PC-9 (cell line): ENCODE data around the gene SSC5D. TPM values are rescaled to one million over a fixed set of nuclear protein-coding genes. Genes with fewer than 3 reads are reported as not detected.

Experiments used
- BruUV-seq: library from RNA; stranded (reverse); fragments of 400-500 nt; replicated peaks from 2 replicates; lab custom pipeline; 2021; lab: Mats Ljungman, UMichigan
- CTCF ChIA-PET: fragments of 300-600 bp; sonication (Branson Sonifier 250); formaldehyde crosslinking; loops from one replicate; lab custom pipeline; 2022; ENCODE audit warnings: antibody characterized with exemption; lab: Charles Lee
- POLR2A ChIA-PET: fragments of 300-600 bp; sonication (Branson Sonifier 250); formaldehyde crosslinking; loops from one replicate; lab custom pipeline; 2022; ENCODE audit warnings: antibody characterized with exemption; ENCODE audit not compliant: unreplicated experiment; lab: Charles Lee
- DNase-seq, 2 experiments: peaks; one replicate each; pipeline versions ENCODE4 v3.0.0 to v3.0.0-alpha.2; 2015 to 2022; ENCODE audit warnings: mixed read lengths in 1 of 2
- H2AFZ ChIP-seq: fragments of 200-600 bp; sonication (generic); 2 replicates; pipeline ENCODE4 v1.8.1; 2017; ENCODE audit warnings: antibody characterized with exemption
- H3F3A ChIP-seq: fragments of 200-600 bp; sonication (generic); 2 replicates; pipeline ENCODE4 v1.8.1; 2017; ENCODE audit warnings: antibody characterized with exemption, mild to moderate bottlenecking, low read depth; ENCODE audit not compliant: insufficient read depth
- H3K27ac ChIP-seq: fragments of 200-600 bp; sonication (generic); 2 replicates; pipeline ENCODE4 v1.6.1; 2016; ENCODE audit warnings: mixed run types
- H3K27me3 ChIP-seq: fragments of 200-600 bp; sonication (generic); 2 replicates; pipeline ENCODE4 v1.6.1; 2016; ENCODE audit warnings: low read depth, mixed run types; ENCODE audit not compliant: insufficient read depth
- H3K36me3 ChIP-seq: fragments of 200-600 bp; sonication (generic); 2 replicates; pipeline ENCODE4 v1.6.1; 2016; ENCODE audit warnings: low read depth, mixed run types
- H3K4me1 ChIP-seq: fragments of 200-600 bp; sonication (generic); replicated peaks from 2 replicates; pipeline ENCODE4 v1.6.1; 2016; ENCODE audit warnings: mixed run types; ENCODE audit not compliant: insufficient read depth
- H3K4me2 ChIP-seq: fragments of 200-600 bp; sonication (generic); 2 replicates; pipeline ENCODE4 v1.6.1; 2017; ENCODE audit warnings: mixed run types
- H3K4me3 ChIP-seq: fragments of 200-600 bp; sonication (generic); 2 replicates; pipeline ENCODE4 v1.6.1; 2016; ENCODE audit warnings: mixed run types
- H3K79me2 ChIP-seq: fragments of 200-600 bp; sonication (generic); 2 replicates; pipeline ENCODE4 v1.6.1; 2017; ENCODE audit warnings: low read depth, mixed run types
- H3K9me2 ChIP-seq: fragments of 200-600 bp; sonication (generic); 2 replicates; pipeline ENCODE4 v1.8.1; 2017; ENCODE audit warnings: mild to moderate bottlenecking; ENCODE audit not compliant: insufficient read depth
- H3K9me3 ChIP-seq: fragments of 200-600 bp; sonication (generic); 2 replicates; pipeline ENCODE4 v1.8.1; 2016; ENCODE audit warnings: low read depth; ENCODE audit not compliant: insufficient read depth
- H4K20me1 ChIP-seq: fragments of 200-600 bp; sonication (generic); 2 replicates; pipeline ENCODE4 v1.8.1; 2017; ENCODE audit not compliant: insufficient read depth
- EZH2 ChIP-seq: fragments of 200-600 bp; sonication (generic); IDR thresholded peaks from 2 replicates; pipeline ENCODE4 v1.8.0; 2017; ENCODE audit warnings: antibody characterized with exemption, low read depth
- intact Hi-C: fragments of 100-400 bp; cut with micrococcal nuclease; formaldehyde crosslinking; loops from one replicate; pipeline ENCODE4 v1.10.0; 2022; ENCODE audit not compliant: unreplicated experiment
- total RNA-seq: library from RNA; stranded (reverse); gene quantifications from 2 replicates; pipeline ENCODE4 v1.2.3, GENCODE V29; 2021
- TF ChIP-seq, protein P1 (sequence below): fragments of 200-600 bp; sonication (generic); conservative IDR thresholded peaks from 2 replicates; pipeline ENCODE4 v1.6.1; 2017; ENCODE audit warnings: mixed run types, antibody characterized with exemption, mild to moderate bottlenecking, moderate library complexity

Gene SSC5D
- total RNA-seq, 1 experiment from 2014 or later: 3.9 TPM

DNA sequence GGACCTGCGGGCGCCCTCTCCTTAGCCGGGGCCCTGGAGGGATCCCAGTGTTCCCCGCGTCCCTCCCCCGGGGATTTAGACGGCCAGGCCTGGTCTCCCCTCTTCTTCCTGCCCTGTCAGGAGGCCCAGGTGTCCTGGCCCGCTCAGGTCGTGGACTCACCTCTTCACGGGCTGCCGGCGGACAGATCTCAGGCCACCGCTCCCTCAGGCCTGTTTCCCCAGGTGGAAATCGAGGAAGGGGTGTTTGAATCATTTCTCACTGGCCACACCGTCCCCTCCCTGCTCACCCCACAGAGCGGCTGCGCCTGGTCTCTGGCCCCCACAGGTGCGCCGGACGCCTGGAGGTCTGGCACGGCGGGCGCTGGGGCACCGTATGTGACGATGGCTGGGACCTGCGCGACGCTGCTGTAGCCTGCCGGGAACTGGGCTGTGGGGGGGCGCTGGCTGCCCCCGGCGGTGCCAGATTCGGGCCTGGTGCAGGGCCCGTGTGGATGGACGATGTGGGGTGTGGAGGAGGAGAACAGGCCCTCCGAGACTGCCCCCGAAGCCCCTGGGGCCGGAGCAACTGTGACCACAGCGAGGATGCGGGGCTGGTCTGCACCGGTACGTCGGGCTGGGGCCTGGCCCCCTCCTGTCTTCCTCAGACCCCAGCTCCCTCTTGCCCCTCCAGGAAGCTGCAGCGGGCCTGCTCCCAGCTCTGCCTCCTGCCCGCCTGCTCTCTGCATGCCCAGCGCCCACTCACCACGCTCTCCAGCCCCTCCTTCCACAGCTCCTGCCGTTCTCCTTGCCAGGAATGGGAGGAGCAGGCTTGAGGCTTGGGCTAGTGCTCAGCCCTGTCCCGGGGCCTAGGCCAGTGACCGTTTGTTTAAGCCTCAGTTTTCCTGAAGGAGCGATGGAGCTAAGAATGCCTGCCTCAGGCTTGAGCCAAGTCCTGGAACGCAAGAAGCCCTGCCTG, 2.5 kb downstream of the SSC5D start:
- H3F3A ChIP-seq: peaks cover 20% of the 10 kb centered on the region; the same call in 1 of the 2 replicates
- peaks cover 19% of the 10 kb centered on the region for H3K4me1 ChIP-seq
- CTCF ChIA-PET: no interaction called here
- no peaks in the 10 kb centered on the region for H3K36me3 ChIP-seq
- no peaks in the 10 kb centered on the region for H3K9me3 ChIP-seq
- H3K9me2 ChIP-seq: no peaks in the 10 kb centered on the region
- no peaks in the 10 kb centered on the region; the same call in 1 of the 2 replicates for H3K79me2 ChIP-seq
- H3K27ac ChIP-seq: no peak overlapping the region
- POLR2A ChIA-PET: interaction anchor here (0.6 kb wide), 1 partner anchor 23 kb away, joined by 7 read pairs; no protein-coding TSS in a partner anchor
- no peaks in the 10 kb centered on the region for H4K20me1 ChIP-seq
- TF ChIP-seq, protein P1, sequence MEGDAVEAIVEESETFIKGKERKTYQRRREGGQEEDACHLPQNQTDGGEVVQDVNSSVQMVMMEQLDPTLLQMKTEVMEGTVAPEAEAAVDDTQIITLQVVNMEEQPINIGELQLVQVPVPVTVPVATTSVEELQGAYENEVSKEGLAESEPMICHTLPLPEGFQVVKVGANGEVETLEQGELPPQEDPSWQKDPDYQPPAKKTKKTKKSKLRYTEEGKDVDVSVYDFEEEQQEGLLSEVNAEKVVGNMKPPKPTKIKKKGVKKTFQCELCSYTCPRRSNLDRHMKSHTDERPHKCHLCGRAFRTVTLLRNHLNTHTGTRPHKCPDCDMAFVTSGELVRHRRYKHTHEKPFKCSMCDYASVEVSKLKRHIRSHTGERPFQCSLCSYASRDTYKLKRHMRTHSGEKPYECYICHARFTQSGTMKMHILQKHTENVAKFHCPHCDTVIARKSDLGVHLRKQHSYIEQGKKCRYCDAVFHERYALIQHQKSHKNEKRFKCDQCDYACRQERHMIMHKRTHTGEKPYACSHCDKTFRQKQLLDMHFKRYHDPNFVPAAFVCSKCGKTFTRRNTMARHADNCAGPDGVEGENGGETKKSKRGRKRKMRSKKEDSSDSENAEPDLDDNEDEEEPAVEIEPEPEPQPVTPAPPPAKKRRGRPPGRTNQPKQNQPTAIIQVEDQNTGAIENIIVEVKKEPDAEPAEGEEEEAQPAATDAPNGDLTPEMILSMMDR: no peak
- TF ChIP-seq EZH2: no peak
- no TSS peak for BruUV-seq
- no peak for DNase-seq
- peaks cover 3% of the 10 kb centered on the region; the same call in 1 of the 2 replicates for H3K27me3 ChIP-seq
- H3K4me2 ChIP-seq: no peak overlapping the region
- H2AFZ ChIP-seq: no peak overlapping the region
- intact Hi-C loops: no loop called here
- H3K4me3 ChIP-seq: no peak overlapping the region

DNA sequence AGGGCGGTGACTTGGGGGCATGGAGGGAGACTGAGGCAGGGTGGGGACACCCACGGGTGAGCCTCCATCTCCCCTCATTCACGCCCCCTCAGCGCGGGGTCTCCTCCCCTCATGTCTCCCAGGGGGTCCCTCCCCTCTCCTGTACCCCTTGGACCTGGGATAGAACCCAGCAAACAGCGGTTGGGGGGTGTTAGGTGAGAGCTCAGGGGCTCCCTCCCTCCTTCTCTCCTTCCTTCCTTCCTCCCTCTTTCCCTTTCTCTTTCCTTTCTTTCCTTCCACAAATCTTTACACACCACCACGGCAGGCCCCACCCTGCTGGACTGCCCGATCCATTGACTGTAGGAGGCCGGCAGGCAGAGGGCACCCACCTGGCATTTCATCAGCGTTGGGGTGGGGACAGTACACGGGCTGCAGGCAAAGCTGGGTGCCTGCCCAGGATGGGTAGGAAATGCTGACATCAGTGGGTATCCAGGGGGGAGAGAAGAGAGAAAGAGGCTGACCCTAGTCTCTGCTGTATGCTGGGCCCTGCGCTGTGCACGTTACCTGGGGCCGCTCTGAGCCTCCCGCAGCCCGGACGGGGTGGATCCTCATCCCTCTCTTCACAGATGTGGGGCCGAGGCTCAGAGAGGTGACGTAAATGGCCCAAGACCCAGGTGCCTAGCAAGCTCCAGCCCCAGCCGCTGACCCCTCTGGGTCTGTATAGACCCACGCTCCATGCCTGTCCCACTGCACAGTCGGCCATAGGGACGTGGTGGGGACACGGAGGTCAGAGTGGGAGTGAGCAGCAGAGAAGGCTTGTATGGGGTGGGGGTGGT, 3.5 kb downstream of the SSC5D start:
- H2AFZ ChIP-seq: no peak overlapping the region
- POLR2A ChIA-PET: interaction anchor here (0.6 kb wide), 2 partner anchors 24 to 1246 kb away, joined by 3 to 7 read pairs; no protein-coding TSS in a partner anchor
- TF ChIP-seq, protein P1: no peak
- no peak for TF ChIP-seq EZH2
- no peak for DNase-seq
- no peaks in the 10 kb centered on the region for H3K9me3 ChIP-seq
- H3K27me3 ChIP-seq: peaks cover 3% of the 10 kb centered on the region; the same call in 1 of the 2 replicates
- H3K36me3 ChIP-seq: no peaks in the 10 kb centered on the region
- no peaks in the 10 kb centered on the region for H3K9me2 ChIP-seq
- no TSS peak for BruUV-seq
- H3K79me2 ChIP-seq: no peaks in the 10 kb centered on the region
- no peak overlapping the region for H3K4me3 ChIP-seq
- H4K20me1 ChIP-seq: no peaks in the 10 kb centered on the region
- peaks cover 26% of the 10 kb centered on the region for H3F3A ChIP-seq
- CTCF ChIA-PET: no interaction called here
- no peak overlapping the region for H3K27ac ChIP-seq
- intact Hi-C loops: no loop called here
- H3K4me2 ChIP-seq: no peak overlapping the region
- H3K4me1 ChIP-seq: peaks cover 26% of the 10 kb centered on the region

DNA sequence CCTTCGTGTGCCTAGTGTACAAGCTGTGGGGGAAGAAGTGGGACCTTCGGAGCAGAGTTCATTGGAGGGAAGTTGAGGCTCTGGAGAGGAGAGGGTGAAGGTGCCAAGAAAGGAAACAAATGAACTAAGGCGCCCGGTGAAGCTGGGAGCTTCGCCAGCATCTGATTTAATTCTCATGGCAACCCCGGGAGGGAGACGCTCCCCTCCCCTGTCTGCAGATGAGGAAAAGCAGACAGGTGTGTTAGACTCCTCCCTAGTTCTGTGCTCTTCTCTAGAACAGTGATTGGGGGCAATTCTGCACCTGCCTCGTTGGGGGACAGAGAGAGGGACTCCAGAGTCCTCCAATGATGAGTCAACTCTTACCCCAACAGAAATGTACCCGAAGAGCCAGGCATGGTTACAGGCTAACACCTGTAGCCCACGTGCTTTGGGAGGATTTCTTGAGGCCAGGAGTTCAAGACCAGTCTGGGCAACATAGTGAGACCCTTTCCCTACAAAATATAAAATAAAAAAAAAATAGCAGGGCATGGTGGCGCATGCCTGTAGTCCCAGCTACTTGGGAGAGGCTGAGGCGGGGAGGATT, 4.2 kb downstream of the SSC5D start:
- no peak overlapping the region for H3K4me3 ChIP-seq
- no peak overlapping the region for H3K4me2 ChIP-seq
- intact Hi-C loops: no loop called here
- H4K20me1 ChIP-seq: no peaks in the 10 kb centered on the region
- H3K4me1 ChIP-seq: peaks cover 19% of the 10 kb centered on the region
- H3K36me3 ChIP-seq: no peaks in the 10 kb centered on the region
- H3K27me3 ChIP-seq: peaks cover 3% of the 10 kb centered on the region; the same call in 1 of the 2 replicates
- H3K27ac ChIP-seq: no peak overlapping the region
- peaks cover 19% of the 10 kb centered on the region for H3F3A ChIP-seq
- DNase-seq: no peak
- BruUV-seq: no TSS peak
- no peak overlapping the region for H2AFZ ChIP-seq
- no peaks in the 10 kb centered on the region for H3K9me2 ChIP-seq
- POLR2A ChIA-PET: interaction anchor here (0.6 kb wide), 1 partner anchor 1246 kb away, joined by 3 read pairs; no protein-coding TSS in a partner anchor
- no peak for TF ChIP-seq EZH2
- TF ChIP-seq, protein P1: no peak
- H3K79me2 ChIP-seq: no peaks in the 10 kb centered on the region
- CTCF ChIA-PET: no interaction called here
- no peaks in the 10 kb centered on the region for H3K9me3 ChIP-seq
